A549 (cell line): Measurements from ENCODE around the gene CHD9. TPM values are rescaled to one million over a fixed set of nuclear protein-coding genes. Genes with fewer than 3 reads are reported as not detected.

Experiments
- ATAC-seq, 2 experiments: fragments of 200-7000 bp in 1 of 2; fragments of >200 bp in 1 of 2; cut with Nextera tagmentation in 1 of 2; cut with Tn5 transposase in 1 of 2; 3 replicates each; pipeline versions ENCODE4 v1.8.0 to v1.9.1; 2018 to 2020; ENCODE audit warnings: mild to moderate bottlenecking in 1 of 2, moderate library complexity in 1 of 2
- CTCF ChIA-PET: fragments of 300-600 bp; sonication (Branson Sonifier 250); formaldehyde crosslinking; extraction: SDS; loops from one replicate; lab custom pipeline; 2021; ENCODE audit warnings: antibody characterized with exemption, inconsistent platforms; lab: Yijun Ruan, JAX
- POLR2A ChIA-PET: fragments of 350-600 bp; formaldehyde crosslinking; extraction: SDS; loops from one replicate; lab custom pipeline; 2021; ENCODE audit warnings: antibody characterized with exemption, inconsistent platforms; lab: Yijun Ruan, JAX
- DNase-seq, 2 experiments: peaks; one replicate each; pipeline versions ENCODE4 v3.0.0 to v3.0.0-alpha.2; 2011 to 2016; ENCODE audit warnings: low read depth in 1 of 2, low spot score in 1 of 2
- FAIRE-seq: peaks from 2 replicates; lab custom pipeline; 2011; peaks lifted over from hg19 to GRCh38; lab: Jason Lieb, UNC
- H3K27ac ChIP-seq, 2 experiments: fragments of >200 bp; sonication (Bioruptor Twin); formaldehyde crosslinking; 3 replicates each; pipeline ENCODE4 v1.5.1; 2016 to 2017
- H3K4me1 ChIP-seq: fragments of >200 bp; sonication (Bioruptor Twin); formaldehyde crosslinking; 3 replicates; pipeline ENCODE4 v1.6.1; 2016
- H3K4me2 ChIP-seq: fragments of >200 bp; sonication (Bioruptor Twin); formaldehyde crosslinking; 3 replicates; pipeline ENCODE4 v1.6.1; 2016
- H3K4me3 ChIP-seq: fragments of >200 bp; sonication (Bioruptor Twin); formaldehyde crosslinking; 3 replicates; pipeline ENCODE4 v1.5.1; 2016
- H3K9me3 ChIP-seq: fragments of >200 bp; sonication (Bioruptor Twin); formaldehyde crosslinking; 3 replicates; pipeline ENCODE4 v1.6.1; 2016
- BCL3 ChIP-seq: fragments of >200 bp; sonication (Bioruptor Twin); formaldehyde crosslinking; IDR thresholded peaks from 3 replicates; pipeline ENCODE4 v1.6.1; 2016
- BHLHE40 ChIP-seq: IDR thresholded peaks from 2 replicates; pipeline ENCODE4 v1.6.1; 2012; ENCODE audit warnings: low read depth, low read length, inconsistent platforms
- CBX8 ChIP-seq: fragments of 200-600 bp; sonication (generic); IDR thresholded peaks from 2 replicates; pipeline ENCODE4 v1.6.1; 2016
- CHD4 ChIP-seq: fragments of 200-600 bp; sonication (generic); IDR thresholded peaks from 2 replicates; pipeline ENCODE4 v1.6.1; 2016; ENCODE audit warnings: antibody characterized with exemption, mild to moderate bottlenecking, borderline replicate concordance
- FOSL2 ChIP-seq, 2 experiments: fragments of 450-650 bp in 1 of 2; fragments of >200 bp in 1 of 2; sonication (Bioruptor Twin) in 1 of 2; formaldehyde crosslinking; IDR thresholded peaks; 2 replicates each; pipeline versions ENCODE4 v1.5.0 to v1.6.1; 2016 to 2020; ENCODE audit warnings: mild to moderate bottlenecking in 1 of 2, moderate library complexity in 1 of 2
- GATA3 ChIP-seq: IDR thresholded peaks from 2 replicates; pipeline ENCODE4 v1.6.1; 2012; ENCODE audit warnings: borderline replicate concordance
- HES2 ChIP-seq: fragments of >200 bp; sonication (Bioruptor Twin); formaldehyde crosslinking; IDR thresholded peaks from 2 replicates; pipeline ENCODE4 v1.6.1; 2016
- HEYL ChIP-seq: fragments of 250-450 bp; sonication (Bioruptor Pico); IDR thresholded peaks from 2 replicates; pipeline ENCODE4 v1.8.0; 2021; ENCODE audit warnings: mild to moderate bottlenecking, moderate library complexity
- HOXA7 ChIP-seq: fragments of 250-450 bp; sonication (Bioruptor Pico); IDR thresholded peaks from 2 replicates; pipeline ENCODE4 v1.5.0; 2020; ENCODE audit warnings: mild to moderate bottlenecking, moderate library complexity
- KDM1A ChIP-seq: fragments of 200-600 bp; sonication (generic); IDR thresholded peaks from 2 replicates; pipeline ENCODE4 v1.6.1; 2016; ENCODE audit warnings: low read depth, mild to moderate bottlenecking
- MAFK ChIP-seq: fragments of 450-650 bp; IDR thresholded peaks from 2 replicates; pipeline ENCODE4 v1.6.1; 2014; ENCODE audit not compliant: partially characterized antibody
- MYC ChIP-seq: IDR thresholded peaks from 2 replicates; pipeline ENCODE4 v1.6.1; 2012; ENCODE audit warnings: mild to moderate bottlenecking, inconsistent platforms, low read length, improper control_type of control experiment, borderline replicate concordance
- NFE2L2 ChIP-seq: fragments of 150-350 bp; conservative IDR thresholded peaks from 2 replicates; pipeline ENCODE4 v1.6.1; 2014; ENCODE audit warnings: low read length
- NR3C1 ChIP-seq: fragments of >200 bp; sonication (Bioruptor Twin); formaldehyde crosslinking; IDR thresholded peaks from 3 replicates; pipeline ENCODE4 v1.6.1; 2017
- POLR2A ChIP-seq: IDR thresholded peaks from 2 replicates; pipeline ENCODE4 v1.6.1; 2012; ENCODE audit warnings: mild to moderate bottlenecking, low read length
- RCOR1 ChIP-seq: fragments of 150-350 bp; IDR thresholded peaks from 2 replicates; pipeline ENCODE4 v1.6.1; 2014; ENCODE audit warnings: antibody characterized with exemption, low read length, low read depth
- SREBF2 ChIP-seq: fragments of 450-650 bp; IDR thresholded peaks from 2 replicates; pipeline ENCODE4 v1.6.1; 2014; ENCODE audit warnings: mild to moderate bottlenecking, moderate library complexity
- USF2 ChIP-seq: fragments of 450-650 bp; IDR thresholded peaks from 2 replicates; pipeline ENCODE4 v1.6.1; 2014; ENCODE audit warnings: antibody characterized with exemption
- ZC3H11A ChIP-seq: fragments of 450-650 bp; IDR thresholded peaks from 2 replicates; pipeline ENCODE4 v1.6.1; 2014; ENCODE audit warnings: antibody characterized with exemption, mild to moderate bottlenecking
- ZFP36 ChIP-seq: fragments of 450-650 bp; IDR thresholded peaks from 2 replicates; pipeline ENCODE4 v1.6.1; 2014; ENCODE audit warnings: borderline replicate concordance; ENCODE audit not compliant: partially characterized antibody
- WGBS: methylation state at CpG from one replicate; pipeline ENCODE4 v1.1.6; 2017; ENCODE audit errors: missing lambda C conversion rate; 5-methylcytosine and 5-hydroxymethylcytosine counted together
- polyA plus RNA-seq, 4 experiments: library from polyadenylated mRNA; depleted of rRNA in 3 of 4; stranded (reverse); fragments of >200 nt; fragmentation: RNase III in 1 of 4; extraction: RNeasy Plus Mini Kit Qiagen cat#74134 plus additional on column Dnase treatment in 1 of 4; gene quantifications; 2 replicates in 3 of 4; 3 replicates in 1 of 4; pipeline ENCODE4 v1.2.3, GENCODE V29; 2011 to 2017
- TF ChIP-seq, protein P1 (sequence below): fragments of 200-600 bp; sonication (generic); IDR thresholded peaks from 2 replicates; pipeline ENCODE4 v1.6.1; 2016; ENCODE audit warnings: antibody characterized with exemption, mild to moderate bottlenecking, moderate library complexity

The CHD9 gene
- polyA plus RNA-seq, 2 of the 4 experiments (the other 2 are of a cell fraction): 17.8 to 51.6 TPM

DNA sequence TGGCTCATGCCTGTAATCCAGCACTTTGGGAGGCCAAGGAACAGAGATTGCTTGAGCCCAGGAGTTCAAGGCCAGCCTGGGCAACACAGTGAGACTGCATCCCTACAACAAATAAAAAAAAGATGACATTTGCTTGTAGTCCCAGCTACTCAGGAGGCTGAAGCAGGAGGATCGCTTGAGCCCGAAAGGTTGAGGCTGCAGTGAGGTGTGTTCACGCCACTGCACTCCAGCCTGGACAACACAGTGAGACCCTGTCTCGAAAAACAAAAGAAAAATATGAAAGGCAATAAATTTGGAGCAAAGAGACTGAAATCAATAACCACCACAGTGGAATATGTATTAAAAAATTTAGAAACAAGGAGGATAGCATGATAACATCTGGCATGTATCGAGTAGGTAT lies 235.7 kb downstream of the CHD9 start:
- H3K9me3 ChIP-seq: no peaks in the 10 kb centered on the region
- ATAC-seq (no peak), FAIRE-seq (no peak), DNase-seq (no peak)
- H3K4me2 ChIP-seq: no peak overlapping the region
- no peaks in the 10 kb centered on the region for H3K4me1 ChIP-seq
- no peak overlapping the region for H3K4me3 ChIP-seq
- TF ChIP-seq HOXA7 (no peak), ZFP36 (no peak)
- POLR2A ChIA-PET: no interaction called here
- WGBS: 94% methylated on average over 5 of the region's 5 CpGs
- no peak overlapping the region for H3K27ac ChIP-seq
- CTCF ChIA-PET: no interaction called here

DNA sequence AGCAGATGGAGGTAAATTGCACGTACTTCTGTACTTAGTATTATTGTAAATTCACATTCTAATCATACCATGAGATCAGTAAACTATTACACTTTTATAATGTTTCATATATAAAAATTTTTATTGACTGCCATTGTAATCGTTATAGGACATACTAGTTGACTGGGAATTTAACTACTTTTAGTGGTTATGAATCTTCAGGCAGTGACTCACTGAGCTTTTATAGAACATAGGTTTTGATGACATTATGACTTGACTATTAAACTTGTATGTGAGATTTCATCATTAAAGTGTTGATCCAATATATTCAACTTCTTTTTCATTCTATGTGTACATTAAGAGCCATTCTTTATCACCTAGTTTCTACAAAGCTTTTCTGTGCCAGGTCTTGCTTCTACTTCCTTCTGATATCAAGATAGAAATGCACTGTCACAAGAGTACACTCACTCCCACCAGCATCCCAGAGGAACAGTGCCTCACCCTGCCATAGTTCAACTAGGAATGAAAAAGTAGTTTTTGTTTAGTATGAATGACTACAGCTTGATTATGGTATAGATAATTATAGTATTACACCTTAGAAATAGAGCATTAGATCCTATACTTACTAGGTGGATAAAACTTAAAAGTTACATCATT lies 237.1 kb downstream of the CHD9 start:
- ATAC-seq (no peak), FAIRE-seq (no peak), DNase-seq (no peak)
- H3K4me2 ChIP-seq: no peak overlapping the region
- ChIA-PET CTCF (interaction anchor here (0.5 to 1.6 kb wide), 6 partner anchors 9 to 238 kb away, joined by 3 to 4 read pairs (median 3); no protein-coding TSS in a partner anchor), POLR2A (no interaction called here)
- H3K27ac ChIP-seq: no peak overlapping the region
- whole genome bisulfite sequencing: 68% methylated on average over 2 of the region's 2 CpGs
- TF ChIP-seq MYC (no peak), KDM1A (no peak), GATA3 (no peak), SREBF2 (no peak), BCL3 (no peak), FOSL2 (IDR thresholded peaks at IDR 0.05) (no peak), FOSL2 (CRISPR knock-in tag; IDR thresholded peaks at IDR 0.05) (no peak), MAFK (no peak), BHLHE40 (no peak), CHD4 (no peak), NR3C1 (no peak), CBX8 (no peak), HES2 (no peak), RCOR1 (no peak), NFE2L2 (no peak), HEYL (CRISPR knock-in tag) (no peak), POLR2A (no peak), ZC3H11A (no peak), USF2 (no peak)
- TF ChIP-seq, protein P1, sequence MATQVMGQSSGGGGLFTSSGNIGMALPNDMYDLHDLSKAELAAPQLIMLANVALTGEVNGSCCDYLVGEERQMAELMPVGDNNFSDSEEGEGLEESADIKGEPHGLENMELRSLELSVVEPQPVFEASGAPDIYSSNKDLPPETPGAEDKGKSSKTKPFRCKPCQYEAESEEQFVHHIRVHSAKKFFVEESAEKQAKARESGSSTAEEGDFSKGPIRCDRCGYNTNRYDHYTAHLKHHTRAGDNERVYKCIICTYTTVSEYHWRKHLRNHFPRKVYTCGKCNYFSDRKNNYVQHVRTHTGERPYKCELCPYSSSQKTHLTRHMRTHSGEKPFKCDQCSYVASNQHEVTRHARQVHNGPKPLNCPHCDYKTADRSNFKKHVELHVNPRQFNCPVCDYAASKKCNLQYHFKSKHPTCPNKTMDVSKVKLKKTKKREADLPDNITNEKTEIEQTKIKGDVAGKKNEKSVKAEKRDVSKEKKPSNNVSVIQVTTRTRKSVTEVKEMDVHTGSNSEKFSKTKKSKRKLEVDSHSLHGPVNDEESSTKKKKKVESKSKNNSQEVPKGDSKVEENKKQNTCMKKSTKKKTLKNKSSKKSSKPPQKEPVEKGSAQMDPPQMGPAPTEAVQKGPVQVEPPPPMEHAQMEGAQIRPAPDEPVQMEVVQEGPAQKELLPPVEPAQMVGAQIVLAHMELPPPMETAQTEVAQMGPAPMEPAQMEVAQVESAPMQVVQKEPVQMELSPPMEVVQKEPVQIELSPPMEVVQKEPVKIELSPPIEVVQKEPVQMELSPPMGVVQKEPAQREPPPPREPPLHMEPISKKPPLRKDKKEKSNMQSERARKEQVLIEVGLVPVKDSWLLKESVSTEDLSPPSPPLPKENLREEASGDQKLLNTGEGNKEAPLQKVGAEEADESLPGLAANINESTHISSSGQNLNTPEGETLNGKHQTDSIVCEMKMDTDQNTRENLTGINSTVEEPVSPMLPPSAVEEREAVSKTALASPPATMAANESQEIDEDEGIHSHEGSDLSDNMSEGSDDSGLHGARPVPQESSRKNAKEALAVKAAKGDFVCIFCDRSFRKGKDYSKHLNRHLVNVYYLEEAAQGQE: no peak
- H3K9me3 ChIP-seq: no peaks in the 10 kb centered on the region
- no peak overlapping the region for H3K4me3 ChIP-seq
- no peaks in the 10 kb centered on the region for H3K4me1 ChIP-seq
